NCI-H1105 (cell line): ENCODE data around the gene KIRREL2.

ENCODE experiments used
- DNase-seq: peaks from one replicate; lab custom pipeline; 2025; lab: John Stamatoyannopoulos, UW

KIRREL2 gene

DNA sequence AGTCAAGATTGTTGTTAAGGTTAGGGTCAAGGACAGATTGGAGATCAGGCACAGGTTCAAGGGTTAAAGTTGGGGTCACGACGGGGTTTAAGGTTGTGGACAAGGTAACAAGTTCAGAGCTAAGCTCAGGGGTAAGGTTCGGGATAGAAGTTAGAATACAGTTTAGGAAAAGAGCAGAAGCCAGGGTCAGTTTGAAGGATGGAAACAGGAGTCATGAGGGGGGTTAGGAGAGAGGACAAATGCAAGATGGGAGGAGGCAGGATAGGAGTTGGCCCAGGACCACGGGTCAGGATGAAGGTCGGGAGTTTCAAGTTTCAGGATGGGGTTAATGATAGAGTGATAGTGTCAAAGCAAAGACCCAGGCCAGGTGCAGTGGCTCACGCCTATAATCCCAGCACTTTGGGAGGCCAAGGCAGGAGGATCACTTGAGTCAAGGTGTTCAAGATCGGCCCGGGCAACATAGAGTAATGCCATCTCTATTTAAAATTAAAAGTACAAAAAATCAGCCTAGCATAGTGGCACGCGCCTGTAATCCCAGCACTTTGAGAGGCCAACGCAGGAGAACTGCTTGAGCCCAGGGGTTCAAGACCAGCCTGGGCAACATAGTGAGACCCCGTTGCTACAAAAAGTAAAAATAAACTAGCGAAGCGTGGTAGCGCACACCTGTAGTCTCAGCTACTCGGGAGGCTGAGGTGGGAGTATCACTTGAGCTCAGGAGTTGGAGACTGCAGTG is 12.1 kb upstream of the KIRREL2 start:
- DNase-seq: no peak

DNA sequence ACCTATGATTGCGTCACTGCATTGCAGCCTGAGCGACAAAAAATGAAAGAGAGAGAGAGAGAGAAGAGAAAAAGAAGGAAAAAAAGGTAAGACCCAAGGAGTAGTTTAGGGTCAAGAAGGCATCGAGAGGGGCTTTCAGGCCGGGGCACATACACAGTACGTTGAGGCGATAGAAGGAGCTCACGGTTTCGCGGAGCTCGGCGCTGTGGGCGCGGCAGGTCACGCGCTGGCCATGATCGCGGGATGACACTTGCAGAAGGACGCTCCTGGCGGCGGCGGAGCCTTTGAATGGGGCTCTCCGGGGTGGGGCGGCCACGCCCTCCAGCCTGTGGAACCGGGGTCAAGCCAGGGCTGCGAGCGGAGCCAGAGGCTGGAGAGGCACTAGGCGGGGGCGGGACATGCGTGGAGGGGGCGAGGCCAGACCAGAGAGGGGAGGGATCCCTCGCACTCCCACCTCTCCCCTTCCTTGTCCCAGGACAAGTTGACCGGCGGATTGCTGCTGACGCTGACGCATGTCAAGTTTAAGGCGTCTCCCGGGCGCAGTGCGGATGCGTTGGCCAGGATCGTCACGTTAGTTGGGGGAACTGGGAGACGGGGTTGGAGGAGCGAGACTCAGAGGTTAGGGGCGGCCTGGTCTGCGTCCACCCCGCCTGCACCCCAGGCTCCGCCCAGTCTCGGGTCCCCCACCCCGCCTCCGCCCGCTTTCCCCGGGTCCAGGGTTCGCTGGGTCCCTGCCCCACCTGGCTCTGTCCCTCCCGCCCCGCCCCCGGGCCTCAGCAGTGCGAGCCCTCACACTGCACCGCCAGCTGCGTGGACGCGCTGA is 11.3 kb upstream of the KIRREL2 start:
- DNase-seq: peak; percentile 35

DNA sequence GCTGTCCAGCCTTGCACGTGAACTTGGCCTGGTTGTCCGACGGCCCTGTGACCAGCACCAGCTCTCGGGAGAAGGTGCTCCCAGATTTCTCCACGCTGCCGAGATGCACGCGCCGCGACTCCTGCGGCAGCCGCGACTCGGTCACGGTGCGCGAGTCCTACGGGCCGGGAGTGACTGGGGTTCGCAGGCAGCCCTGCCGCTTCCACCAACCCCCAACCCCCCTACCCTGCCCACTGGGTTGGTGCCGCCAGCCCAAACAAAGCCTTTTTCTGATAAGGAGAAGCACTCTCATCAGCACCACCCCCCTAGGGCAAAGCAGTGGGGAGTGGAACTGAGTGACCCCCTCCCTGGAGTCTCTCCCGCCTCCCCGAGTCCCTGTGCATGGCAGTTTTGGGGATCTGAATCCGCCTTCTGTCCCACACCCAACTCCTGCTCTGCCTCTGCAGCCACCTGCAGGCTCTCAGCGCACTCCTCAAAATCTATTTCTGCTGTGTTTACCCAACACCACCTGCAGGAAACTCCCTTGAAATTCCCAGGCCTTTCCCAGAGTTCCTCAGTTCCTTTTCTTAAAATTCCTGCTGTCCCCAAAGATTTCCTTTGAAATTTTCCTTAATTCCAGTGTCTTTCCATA is 10.6 kb upstream of the KIRREL2 start:
- DNase-seq: peak; percentile 40

DNA sequence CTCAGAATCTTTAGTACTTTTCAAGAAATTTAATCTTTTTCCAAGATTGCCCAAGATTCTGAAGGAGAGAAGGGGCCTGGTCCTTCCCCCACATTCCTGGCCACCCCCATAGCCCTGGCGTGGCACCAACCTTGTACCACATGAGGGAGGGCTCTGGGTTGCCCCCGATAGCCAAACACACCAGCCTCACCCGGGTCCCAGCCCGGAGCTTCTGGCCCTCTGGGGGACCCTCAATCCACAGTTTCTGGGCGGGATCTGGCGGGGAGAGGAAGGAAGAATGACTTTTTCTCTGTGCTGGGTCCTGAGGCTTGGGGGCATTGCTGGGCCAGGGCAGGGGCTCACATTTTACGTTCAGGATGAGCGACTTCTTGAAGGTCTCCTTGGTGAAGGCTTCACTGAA is 8.8 kb upstream of the KIRREL2 start:
- no peak for DNase-seq

DNA sequence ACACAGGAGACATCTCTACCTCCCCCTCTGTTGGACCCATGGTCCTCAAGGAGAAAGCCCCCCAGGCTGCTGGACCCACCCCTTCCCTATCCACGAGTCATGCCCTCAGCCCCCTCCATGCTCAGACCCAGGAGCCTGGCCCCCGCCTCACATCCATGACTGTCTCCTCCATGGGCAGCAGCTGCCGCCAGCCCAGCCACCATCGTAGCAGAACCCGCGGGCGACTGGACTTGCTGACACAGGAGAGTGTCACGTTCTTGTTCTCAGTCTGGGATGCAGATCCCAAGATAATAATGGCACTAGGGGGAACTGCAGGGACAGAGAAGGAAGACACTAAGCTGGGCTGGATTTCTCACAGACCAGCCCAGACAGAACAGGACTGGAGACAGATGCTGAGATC is 8.2 kb upstream of the KIRREL2 start:
- DNase-seq: no peak

DNA sequence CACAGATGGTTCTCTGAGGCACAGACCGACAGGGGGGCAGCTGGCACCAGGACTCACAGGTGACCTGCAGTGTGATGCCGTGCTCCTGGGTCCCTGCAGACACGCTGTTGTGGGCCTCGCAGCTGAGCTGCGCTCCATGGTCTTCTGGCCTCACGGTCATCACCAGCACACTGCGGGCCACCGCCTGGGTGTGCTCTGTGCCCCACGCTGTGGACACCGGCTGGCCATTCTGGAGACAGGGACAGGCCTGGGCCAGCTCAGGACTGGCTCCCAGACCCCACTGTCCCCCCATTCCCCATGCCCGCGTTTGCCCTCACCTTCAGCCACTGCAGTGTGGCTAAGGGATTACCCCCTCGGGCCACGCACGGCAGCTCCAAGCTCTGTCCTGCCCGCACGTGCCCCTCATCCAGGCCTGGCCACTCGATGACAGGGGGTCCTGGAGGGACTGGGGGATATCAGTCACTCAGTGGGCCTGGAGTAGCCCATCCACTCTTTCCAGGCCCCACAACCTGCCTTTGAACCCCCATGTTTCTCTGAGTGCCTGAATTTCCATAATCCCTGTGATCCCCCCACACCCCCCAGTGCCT is 7.7 kb upstream of the KIRREL2 start:
- DNase-seq: no peak

DNA sequence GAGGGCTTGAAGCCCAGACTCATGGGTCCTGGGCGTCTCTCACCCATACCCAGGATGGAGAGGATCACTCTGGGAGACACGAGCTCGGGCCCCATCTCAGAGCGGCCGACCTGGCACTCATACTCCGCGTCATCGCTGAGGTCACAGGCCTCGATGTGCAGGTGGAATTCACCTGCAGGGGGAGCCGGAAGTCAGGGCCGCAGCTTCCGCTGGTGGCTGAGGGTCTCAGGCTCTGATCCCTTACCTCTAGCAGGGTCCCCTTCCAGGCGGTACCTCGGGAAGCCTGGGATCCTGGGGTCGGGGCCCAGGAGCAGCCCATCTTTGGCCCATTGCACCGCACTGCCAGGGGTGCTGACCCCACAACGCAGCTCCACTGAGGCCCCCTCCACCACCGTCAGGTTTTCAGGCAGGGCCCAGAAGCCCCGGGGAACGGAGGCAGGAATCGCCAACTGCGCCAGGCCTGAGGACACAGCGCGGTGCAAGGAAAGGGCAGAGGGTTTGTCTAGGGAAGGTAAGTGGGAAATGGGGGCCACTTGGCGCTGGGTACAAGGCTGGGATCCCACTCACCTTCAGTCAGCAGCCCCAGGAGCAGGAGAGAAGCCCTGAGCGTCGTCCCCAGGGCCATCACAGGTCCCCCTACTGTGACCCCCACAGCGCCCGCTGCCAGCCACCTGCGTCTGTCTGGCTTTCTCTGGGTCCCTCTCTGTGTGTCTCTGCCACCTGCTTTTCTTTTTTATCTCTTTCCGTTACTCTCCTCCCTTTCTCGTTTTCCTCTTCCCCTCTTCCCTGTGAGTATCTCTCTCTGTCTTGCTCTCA is 5.3 kb upstream of the KIRREL2 start:
- peak; percentile 1 for DNase-seq

DNA sequence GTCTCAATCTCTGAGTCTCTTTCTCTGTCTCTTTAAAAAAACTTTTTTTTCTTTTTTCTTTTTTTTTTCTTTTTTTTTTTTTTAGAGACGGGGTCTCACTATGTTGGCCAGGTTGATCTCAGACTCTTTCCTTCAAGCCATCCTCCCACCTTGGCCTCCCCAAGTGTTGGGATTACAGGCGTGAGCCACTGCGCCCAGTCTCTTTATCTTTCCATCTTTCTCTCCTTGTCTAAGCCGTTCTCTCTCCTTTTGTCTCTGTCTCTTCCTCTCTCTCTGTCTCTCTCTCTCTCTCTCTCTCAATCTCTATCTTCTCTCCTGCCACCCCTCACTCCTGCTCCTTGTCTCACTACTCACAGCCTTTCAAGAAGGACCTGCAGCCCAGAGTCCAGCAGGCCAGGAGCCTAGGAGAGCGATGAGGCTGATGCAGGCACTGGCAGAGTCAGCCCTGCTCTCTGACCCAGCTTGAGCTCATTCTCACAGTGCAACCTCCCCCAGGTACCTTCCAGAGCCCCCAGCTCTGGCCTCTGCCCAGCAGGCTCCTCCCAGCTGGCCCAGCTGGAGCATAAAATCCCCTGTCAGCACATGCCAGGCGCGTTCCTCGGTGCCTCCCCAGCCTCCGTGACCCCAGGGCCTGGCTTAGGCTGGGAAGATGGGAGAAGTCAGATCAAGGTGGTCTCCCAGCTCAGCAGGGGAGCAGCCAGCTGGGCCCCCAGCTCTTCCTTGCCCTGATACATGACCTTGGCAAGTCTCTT is 4.5 kb upstream of the KIRREL2 start, which contains the start of gene NPHS1:
NPHS1 (minus strand) TSS at position 476 of the 752 bp plus-strand sequence. CDS start 667 bp downstream, outside the sequence.
- no peak for DNase-seq

DNA sequence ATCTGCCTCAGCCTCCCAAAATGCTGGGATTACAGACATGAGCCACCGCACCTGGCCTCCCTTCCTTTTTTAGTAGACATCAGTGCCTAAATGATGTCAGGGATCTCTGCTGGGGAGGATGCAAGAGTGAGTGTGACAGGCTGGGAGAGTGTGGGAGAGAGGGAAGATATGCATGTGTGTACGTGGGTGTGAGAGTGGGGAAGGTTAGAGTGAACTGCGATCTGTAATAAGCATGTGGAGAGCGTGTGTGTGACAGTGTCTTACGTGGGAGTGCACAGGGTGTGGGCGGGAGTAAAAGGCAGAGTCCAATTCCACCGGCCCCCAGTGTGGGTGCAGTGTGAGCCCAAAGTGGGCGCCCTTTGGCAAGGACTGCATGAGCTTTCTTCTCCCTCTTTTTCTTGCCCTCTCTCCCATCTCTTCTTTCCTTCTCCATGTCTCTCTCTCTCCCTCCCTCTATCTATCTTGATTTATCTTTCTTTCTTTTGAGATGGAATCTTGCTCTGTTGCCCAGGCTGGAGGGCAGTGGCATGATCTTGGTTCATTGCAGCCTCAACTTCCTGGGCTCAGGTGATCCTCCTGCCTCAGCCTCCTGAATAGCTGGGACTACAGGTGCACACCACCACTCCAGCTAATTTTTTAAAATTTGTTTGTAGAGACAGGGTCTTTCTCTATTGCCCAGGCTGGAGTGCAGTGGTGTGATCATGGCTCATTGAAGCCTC is 3.5 kb upstream of the KIRREL2 start:
- DNase-seq: no peak

DNA sequence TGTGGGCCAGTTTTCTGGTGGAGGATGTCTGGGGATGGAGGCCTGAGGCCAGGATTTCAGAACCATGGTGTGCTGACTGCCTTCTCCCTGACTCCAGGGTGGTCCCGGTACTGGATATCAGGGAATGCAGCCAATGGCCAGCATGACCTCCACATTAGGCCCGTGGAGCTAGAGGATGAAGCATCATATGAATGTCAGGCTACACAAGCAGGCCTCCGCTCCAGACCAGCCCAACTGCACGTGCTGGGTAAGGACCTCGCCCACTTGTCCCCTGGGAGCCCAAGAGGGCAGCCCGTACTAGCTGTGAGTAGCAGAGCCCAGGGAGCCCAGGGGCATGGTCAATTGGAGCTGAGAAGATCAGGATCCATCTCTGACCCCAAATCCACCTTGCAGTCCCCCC is 1.6 kb downstream of the KIRREL2 start:
- DNase-seq: no peak

DNA sequence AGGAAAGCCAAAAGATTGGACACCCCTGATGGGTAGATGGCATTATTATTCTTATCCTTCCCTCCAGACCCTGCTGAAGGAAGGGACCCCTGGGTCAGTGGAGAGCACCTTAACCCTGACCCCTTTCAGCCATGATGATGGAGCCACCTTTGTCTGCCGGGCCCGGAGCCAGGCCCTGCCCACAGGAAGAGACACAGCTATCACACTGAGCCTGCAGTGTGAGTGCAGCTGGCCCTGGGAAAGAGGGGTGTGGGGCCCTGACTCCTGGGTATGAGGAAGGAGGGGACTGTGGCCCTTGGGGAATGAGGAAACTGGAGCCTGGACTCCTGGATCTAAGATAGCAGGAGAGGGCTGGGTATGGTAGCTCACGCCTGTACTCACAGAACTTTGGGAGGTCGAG is 2.7 kb downstream of the KIRREL2 start:
- no peak for DNase-seq

DNA sequence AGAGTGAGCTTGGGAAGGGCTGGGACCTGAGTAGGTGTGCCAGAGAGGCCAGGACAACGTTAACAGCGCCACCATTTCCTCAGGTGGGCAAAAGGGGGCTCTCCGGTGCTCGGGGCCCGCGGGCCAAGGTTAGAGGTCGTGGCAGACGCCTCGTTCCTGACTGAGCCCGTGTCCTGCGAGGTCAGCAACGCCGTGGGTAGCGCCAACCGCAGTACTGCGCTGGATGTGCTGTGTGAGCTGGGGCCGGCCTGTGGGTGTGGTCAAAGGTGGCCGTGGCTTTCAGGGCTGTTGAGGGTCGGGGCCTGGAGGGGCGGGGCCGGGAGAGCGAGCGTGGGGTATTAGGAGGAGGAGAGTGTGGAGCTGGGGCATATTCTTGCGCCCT is 3.7 kb downstream of the KIRREL2 start:
- DNase-seq: no peak

DNA sequence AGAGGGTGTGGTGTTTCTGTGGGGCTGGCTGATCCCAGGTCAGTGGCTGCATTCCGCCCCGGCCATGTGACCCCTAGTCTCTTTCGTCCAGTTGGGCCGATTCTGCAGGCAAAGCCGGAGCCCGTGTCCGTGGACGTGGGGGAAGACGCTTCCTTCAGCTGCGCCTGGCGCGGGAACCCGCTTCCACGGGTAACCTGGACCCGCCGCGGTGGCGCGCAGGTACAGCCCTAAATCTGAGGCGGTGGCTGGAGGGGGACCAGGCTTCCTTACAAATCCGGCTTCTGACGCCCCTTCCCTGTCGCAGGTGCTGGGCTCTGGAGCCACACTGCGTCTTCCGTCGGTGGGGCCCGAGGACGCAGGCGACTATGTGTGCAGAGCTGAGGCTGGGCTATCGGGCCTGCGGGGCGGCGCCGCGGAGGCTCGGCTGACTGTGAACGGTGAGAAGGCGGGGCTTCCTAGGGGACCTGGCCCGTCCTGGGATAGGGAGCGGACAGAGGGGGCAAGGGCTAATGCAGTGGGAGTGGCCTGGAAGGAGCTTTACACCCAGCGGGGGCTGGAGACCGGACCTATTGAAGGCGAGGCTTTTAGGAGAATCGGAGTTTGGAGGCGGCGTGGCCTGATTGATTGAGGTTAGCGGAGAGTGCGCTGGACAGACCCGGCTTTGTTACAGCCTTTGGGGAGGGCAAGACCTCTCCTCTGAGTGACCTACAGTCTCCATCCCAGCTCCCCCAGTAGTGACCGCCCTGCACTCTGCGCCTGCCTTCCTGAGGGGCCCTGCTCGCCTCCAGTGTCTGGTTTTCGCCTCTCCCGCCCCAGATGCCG is 4.3 kb downstream of the KIRREL2 start:
- no peak for DNase-seq

DNA sequence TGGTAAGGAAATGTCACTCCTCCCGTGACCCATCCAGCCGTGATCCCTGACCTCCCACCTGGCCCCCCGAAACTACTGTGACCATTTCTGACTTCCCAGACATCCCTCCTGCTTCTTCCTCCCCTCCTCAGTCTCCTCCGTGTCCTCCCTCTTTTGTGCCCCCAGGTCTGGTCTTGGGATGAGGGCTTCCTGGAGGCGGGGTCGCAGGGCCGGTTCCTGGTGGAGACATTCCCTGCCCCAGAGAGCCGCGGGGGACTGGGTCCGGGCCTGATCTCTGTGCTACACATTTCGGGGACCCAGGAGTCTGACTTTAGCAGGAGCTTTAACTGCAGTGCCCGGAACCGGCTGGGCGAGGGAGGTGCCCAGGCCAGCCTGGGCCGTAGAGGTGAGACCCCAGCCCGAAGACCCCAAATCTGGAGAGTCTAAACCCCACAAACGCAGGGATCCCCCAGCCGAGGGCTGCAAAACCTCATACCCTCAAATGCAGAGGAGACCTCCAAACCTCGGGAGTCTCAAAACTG is 5.0 kb downstream of the KIRREL2 start:
- DNase-seq: no peak

DNA sequence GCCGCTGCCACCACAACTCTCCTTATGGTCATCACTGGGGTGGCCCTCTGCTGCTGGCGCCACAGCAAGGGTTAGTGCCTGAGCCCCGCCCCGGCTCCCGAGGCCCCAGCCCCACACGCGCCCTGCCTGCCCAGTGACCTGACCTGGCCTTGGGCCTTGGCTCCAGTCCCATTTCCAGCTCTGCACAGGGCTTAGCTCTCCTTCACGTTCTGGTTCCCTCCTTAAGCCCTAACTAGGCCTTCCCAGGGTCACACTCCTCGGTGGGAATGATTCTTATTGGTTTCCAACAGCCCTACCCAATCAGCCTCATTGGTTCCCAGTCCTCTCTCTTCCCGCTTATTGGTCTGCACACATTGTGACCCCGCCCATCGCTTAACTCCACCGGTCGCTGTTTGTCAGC is 5.8 kb downstream of the KIRREL2 start:
- DNase-seq: no peak

DNA sequence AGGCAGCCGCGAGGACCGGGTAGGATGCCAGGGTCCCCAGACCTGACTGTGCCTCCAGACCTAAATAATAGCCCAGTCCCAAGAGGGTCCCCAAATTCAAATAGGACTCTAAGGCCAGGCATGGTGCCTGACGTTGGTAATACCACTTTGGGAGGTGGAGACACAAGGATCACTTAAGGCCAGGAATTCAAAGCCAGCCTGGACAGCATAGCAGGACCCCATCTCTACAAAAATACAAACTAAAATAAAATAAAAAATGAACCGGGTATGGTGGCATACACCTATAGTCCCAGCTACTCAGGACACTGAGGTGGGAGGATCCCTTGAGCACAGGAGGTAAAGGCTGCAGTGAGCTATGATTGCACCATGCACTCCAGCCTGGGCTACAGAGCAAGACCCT is 6.3 kb downstream of the KIRREL2 start:
- no peak for DNase-seq

DNA sequence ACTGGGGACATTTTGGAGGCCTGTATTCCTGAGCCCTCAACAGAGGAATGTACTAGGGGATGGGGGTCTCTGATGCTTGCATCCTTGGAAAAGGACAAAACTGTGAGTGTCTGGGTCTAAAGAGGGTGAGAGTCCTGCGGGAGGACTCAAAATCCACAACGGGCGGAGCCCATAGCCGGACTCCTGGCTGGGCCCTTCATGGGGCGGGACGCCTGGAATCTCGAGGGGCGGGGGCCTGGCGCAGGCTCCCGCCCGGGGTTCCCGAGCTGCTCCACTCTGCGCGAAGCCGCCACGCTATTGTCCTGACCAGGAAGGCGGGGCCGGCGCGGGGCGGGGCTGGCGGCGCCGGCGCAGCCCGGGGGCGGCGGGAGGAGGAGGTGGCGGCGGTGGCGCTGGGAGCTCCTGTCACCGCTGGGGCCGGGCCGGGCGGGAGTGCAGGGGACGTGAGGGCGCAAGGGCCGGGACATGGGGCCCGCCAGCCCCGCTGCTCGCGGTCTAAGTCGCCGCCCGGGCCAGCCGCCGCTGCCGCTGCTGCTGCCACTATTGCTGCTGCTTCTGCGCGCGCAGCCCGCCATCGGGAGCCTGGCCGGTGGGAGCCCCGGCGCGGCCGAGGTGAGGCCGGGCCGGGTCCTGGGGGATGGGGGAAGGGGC is 11.6 kb downstream of the KIRREL2 start, which contains the start of gene APLP1:
APLP1 (plus strand) TSS at position 403 of the 651 bp plus-strand sequence; CDS start at position 466, 63 bp downstream.
- peak; percentile 57 for DNase-seq

DNA sequence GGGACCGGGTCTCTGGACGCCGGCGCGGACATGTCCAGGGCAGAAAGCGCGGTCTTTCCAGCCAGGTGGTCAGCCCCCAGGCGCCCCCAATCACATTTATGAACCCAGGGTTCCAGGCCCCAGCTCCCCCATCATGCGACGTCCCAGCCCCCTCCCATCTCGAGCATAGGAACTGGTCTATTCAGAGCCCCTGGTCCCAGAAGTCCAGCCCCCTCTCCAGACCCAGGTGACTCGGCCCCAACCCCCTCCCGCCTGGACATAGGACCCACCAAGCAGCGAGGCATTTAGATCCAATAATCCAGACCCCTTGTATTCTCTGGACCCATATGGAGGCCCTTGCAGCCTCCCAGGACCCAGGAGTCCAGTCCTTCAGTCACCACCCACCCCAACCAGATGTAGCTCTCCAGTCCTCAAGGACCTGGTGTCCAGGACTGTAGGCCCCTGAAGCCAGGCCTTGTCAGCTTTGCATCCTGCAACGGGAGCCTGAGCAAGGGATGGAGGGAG is 12.2 kb downstream of the KIRREL2 start:
- no peak for DNase-seq
